ENCODE data around the gene PSME4. TPM values are rescaled to one million over a fixed set of nuclear protein-coding genes. Genes with fewer than 3 reads are reported as not detected.
"Not testable (repeated sequence)": the region's sequence is repeated elsewhere in the genome, so short reads cannot be mapped to it uniquely, and the experiment has no call there.

Gene PSME4
- total and polyA plus RNA-seq, 10 donors, result 34.1 to 88.1 (median 58.8) TPM

DNA sequence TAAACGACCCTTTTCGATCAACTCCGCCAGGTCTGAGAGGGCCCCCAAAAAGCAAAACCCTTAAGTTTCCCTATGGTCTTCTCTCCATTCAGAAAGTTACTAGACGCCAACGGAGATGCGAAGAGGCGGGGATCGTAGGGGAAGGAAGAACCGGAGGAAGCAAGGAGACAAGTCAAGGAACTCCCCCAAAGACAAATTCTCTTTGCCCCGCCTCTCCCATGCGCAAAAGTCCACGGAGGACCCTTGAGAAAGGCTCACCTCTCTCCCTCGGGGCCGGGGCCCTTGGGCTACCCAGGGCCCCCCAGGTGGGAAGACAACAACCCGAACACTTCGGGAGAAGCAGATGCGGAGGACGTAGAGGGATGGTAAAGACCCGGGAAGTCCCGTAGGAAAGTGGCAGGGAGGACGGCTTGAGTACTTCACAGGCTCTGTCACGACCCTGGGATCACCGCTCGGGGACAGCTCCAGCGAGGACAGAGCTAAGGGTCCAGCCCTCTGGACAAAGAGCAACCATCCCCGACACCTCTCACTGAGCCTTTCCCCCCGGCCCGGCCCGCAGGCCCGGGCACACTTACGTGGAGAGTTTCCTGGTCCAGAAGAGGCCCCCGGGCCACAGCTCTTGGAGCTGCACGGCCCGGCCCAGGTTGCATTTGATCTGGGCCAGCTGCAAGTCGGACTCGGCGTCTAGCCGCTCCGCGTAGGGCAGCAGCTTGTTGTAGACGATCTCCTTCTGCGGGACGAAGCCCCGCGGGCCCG, 647 bp downstream of the PSME4 start:
- H3K9me3 ChIP-seq, result no peaks in the 10 kb centered on the region

DNA sequence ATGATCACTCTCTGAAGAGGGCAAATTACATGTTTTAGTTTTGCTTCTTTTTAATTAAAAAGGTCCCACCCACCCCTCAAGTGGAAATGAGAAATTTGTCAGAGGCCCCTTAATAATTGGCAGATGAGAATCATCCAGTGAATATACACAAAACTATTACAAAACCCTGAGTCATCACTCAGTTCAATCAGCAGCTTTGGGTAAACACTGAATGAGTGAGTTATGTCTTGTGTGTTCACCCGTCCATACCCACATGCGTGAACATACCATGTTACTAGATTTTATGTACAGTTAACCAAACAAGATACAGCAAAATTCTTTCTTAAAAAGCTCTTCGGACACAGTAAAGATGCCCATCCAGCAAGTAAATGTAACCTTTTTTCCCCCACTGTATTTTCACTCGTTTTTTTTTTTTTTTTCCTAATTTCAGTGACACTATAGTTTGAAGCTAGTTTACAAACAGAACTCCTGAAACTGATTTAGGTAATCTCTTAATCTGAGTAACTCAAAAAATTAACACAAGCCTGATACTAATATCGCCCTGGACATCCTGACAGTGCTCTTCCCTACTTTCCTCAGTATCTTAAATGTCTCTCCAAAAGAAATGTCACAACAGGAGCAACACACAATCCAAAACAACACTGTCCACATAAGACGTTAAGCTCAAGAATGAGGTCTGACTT, 1.4 kb downstream of the PSME4 start:
- H3K27me3 ChIP-seq (replicated peaks in 1 of 7), result no peaks in the 10 kb centered on the region
- WGBS, 5 donors, result 2 to 4% (median 3%) methylated on average over 6 of the region's 6 CpGs
- peaks cover 29 to 80% (median 53%) of the 10 kb centered on the region in 6 donors for H3K4me1 ChIP-seq
- peak overlapping the region; percentile 52 to 95 (median 84) for H3K4me3 ChIP-seq
- H3K9me3 ChIP-seq, result no peaks in the 10 kb centered on the region
- TF ChIP-seq, protein P1, sequence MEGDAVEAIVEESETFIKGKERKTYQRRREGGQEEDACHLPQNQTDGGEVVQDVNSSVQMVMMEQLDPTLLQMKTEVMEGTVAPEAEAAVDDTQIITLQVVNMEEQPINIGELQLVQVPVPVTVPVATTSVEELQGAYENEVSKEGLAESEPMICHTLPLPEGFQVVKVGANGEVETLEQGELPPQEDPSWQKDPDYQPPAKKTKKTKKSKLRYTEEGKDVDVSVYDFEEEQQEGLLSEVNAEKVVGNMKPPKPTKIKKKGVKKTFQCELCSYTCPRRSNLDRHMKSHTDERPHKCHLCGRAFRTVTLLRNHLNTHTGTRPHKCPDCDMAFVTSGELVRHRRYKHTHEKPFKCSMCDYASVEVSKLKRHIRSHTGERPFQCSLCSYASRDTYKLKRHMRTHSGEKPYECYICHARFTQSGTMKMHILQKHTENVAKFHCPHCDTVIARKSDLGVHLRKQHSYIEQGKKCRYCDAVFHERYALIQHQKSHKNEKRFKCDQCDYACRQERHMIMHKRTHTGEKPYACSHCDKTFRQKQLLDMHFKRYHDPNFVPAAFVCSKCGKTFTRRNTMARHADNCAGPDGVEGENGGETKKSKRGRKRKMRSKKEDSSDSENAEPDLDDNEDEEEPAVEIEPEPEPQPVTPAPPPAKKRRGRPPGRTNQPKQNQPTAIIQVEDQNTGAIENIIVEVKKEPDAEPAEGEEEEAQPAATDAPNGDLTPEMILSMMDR (IDR thresholded peaks at IDR 0.05 in 8 of 11, conservative IDR thresholded peaks at IDR 0.05 in 3 of 11), result no peak
- no peak for TF ChIP-seq POLR2A (IDR thresholded peaks at IDR 0.05)
- no peak for TF ChIP-seq POLR2AphosphoS5 (IDR thresholded peaks at IDR 0.05)
- H3K36me3 ChIP-seq, result peaks cover 0 to 6% (median 0%) of the 10 kb centered on the region in 6 donors
- no peak for DNase-seq
- H3K27ac ChIP-seq, result peak overlapping the region; percentile 93 to 97 (median 95)
- intact Hi-C loops (cut with DNase I; ENCODE audit: low total_unique reads), result loop anchor here (10.0 kb wide), 1 partner anchor 125 kb away; no protein-coding TSS in a partner anchor

More for the DNA sequence above, 647 bp downstream of the PSME4 start:
- intact Hi-C loops (cut with DNase I; ENCODE audit: low total_unique reads), result loop anchor here (10.0 kb wide), 1 partner anchor 125 kb away; no protein-coding TSS in a partner anchor
- no peak for DNase-seq
- no peak for TF ChIP-seq POLR2A (IDR thresholded peaks at IDR 0.05)
- TF ChIP-seq POLR2AphosphoS5 (IDR thresholded peaks at IDR 0.05), result peak in 2 of 3 donors; percentile 31 to 54
- Histone ChIP-seq H3K4me3 (peak overlapping the region; percentile 52 to 95 (median 84)), H3K36me3 (peaks cover 0 to 14% (median 5%) of the 10 kb centered on the region in 6 donors), H3K4me1 (peaks cover 25 to 72% (median 46%) of the 10 kb centered on the region in 6 donors), H3K27me3 (replicated peaks in 1 of 7) (no peaks in the 10 kb centered on the region), H3K27ac (peak overlapping the region; percentile 93 to 97 (median 95))
- WGBS, 5 donors, result 0 to 2% (median 0%) methylated on average over 33 to 46 of the region's 46 CpGs

- H3K36me3 ChIP-seq, result peaks cover 0 to 5% (median 0%) of the 10 kb centered on the region in 6 donors
- no peak overlapping the region for H3K4me3 ChIP-seq
- no peaks in the 10 kb centered on the region for H3K27me3 ChIP-seq (replicated peaks in 1 of 7)
- H3K4me1 ChIP-seq, result peaks cover 35 to 100% (median 80%) of the 10 kb centered on the region in 6 donors
- WGBS, 5 donors, result 89 to 95% (median 92%) methylated on average over 11 of the region's 11 CpGs
- no peak for DNase-seq
- no peaks in the 10 kb centered on the region for H3K9me3 ChIP-seq
- TF ChIP-seq, protein P1 (IDR thresholded peaks at IDR 0.05 in 8 of 11, conservative IDR thresholded peaks at IDR 0.05 in 3 of 11), result no peak
- TF ChIP-seq POLR2AphosphoS5 (IDR thresholded peaks at IDR 0.05) (no peak), POLR2A (IDR thresholded peaks at IDR 0.05) (no peak)
- intact Hi-C loops (cut with DNase I; ENCODE audit: low total_unique reads), result loop anchor here (10.0 kb wide), 1 partner anchor 130 kb away; no protein-coding TSS in a partner anchor
- peak overlapping the region in 2 of 8 donors; percentile 21 to 38 for H3K27ac ChIP-seq
These were observed 5.7 kb downstream of the PSME4 start for GRCh38 chr2:53964987-53965687.

GRCh38 chr2:53964257-53964952, 6.4 kb downstream of the PSME4 start:
- WGBS, 5 donors, result 21 to 50% (median 34%) methylated on average over 2 of the region's 2 CpGs
- DNase-seq, result no peak

DNA sequence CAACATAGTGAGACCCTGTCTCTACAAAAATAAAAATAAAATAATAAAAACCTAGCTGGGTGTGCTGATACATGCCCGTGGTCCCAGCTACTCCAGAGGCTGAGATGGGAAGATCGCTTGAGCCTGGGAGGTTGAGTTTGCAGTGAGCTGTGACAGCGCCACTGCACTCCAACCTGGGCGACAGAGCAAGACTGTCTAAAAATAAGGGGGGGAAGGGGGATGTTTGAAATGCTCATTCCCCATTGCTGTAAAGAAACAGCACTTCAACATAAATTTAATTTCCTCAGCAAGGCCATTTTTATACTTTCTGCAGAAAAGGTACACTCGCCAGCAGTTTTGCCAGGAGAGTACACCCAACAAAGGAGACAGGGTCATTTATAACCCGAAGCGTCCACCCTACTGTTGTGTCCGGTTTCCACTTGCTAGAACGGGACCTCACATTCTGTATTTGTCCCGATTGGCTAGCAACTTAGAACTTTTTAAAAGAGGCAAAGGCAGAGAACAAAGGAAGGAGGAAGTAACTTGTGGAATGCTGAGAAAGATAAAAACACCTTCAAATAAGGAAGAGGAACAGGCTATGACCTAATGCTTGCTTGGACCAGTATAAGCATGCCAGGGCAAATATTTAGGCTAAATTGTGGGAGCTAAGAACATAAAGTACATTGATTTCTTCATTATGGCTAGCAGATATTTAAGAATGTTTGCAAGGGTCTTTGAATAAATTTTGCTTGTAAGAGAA, 9.1 kb downstream of the PSME4 start:
- peak overlapping the region in 7 of 8 donors; percentile 6 to 58 (median 39) for H3K27ac ChIP-seq
- intact Hi-C loops (cut with DNase I; ENCODE audit: low total_unique reads), result loop anchor here (10.0 kb wide), 1 partner anchor 133 kb away; no protein-coding TSS in a partner anchor

More at GRCh38 chr2:53964257-53964952, 6.4 kb downstream of the PSME4 start:
- intact Hi-C loops (cut with DNase I; ENCODE audit: low total_unique reads), result loop anchor here (10.0 kb wide), 1 partner anchor 130 kb away; no protein-coding TSS in a partner anchor
- Histone ChIP-seq H3K4me1 (peaks cover 35 to 100% (median 77%) of the 10 kb centered on the region in 6 donors), H3K36me3 (peaks cover 0 to 5% (median 0%) of the 10 kb centered on the region in 6 donors), H3K27ac (peak overlapping the region in 3 of 8 donors; percentile 9 to 38 (median 21)), H3K27me3 (replicated peaks in 1 of 7) (no peaks in the 10 kb centered on the region), H3K9me3 (no peaks in the 10 kb centered on the region), H3K4me3 (no peak overlapping the region)
- TF ChIP-seq POLR2AphosphoS5 (IDR thresholded peaks at IDR 0.05), result no peak
- TF ChIP-seq POLR2A (IDR thresholded peaks at IDR 0.05), result no peak
- TF ChIP-seq, protein P1 (IDR thresholded peaks at IDR 0.05 in 8 of 11, conservative IDR thresholded peaks at IDR 0.05 in 3 of 11), result no peak

More for the DNA sequence above, 9.1 kb downstream of the PSME4 start:
- not testable (repeated sequence) for H3K27me3 ChIP-seq (replicated peaks in 1 of 7); H3K36me3 ChIP-seq; H3K9me3 ChIP-seq
- 45 to 58% (median 50%) methylated on average over 10 of the region's 10 CpGs for WGBS, 5 donors
- peak overlapping the region in 1 of 8 donors; percentile 28 for H3K4me3 ChIP-seq
- H3K4me1 ChIP-seq, result peaks cover 22 to 98% (median 60%) of the 10 kb centered on the region in 6 donors
- peak; percentile 22 for DNase-seq

All from spleen (tissue), 11 donors.